Panc1 (cell line): Measurements from ENCODE around the gene GADL1.

Experiments
- CTCF ChIP-seq: fragments of 450-650 bp; IDR thresholded peaks from 2 replicates; pipeline ENCODE4 v1.5.1; 2017; ENCODE audit warnings: mild to moderate bottlenecking
- POLR2AphosphoS5 ChIP-seq: IDR thresholded peaks from 2 replicates; pipeline ENCODE4 v1.6.1; 2012; ENCODE audit warnings: mild to moderate bottlenecking, low read depth, low read length, moderate library complexity
- TF ChIP-seq, protein P1 (sequence below), 2 experiments: IDR thresholded peaks; 2 replicates each; pipeline ENCODE4 v1.6.1; 2011 to 2012; ENCODE audit warnings: low read depth in 2 of 2, control low read depth in 1 of 2, low read length in 1 of 2, mild to moderate bottlenecking in 1 of 2, moderate library complexity in 1 of 2; ENCODE audit not compliant: insufficient read depth in 1 of 2

GRCh38 chr3:30775040-30775439 lies 119.4 kb downstream of the GADL1 start:
- TF ChIP-seq CTCF, result no peak
- no peak for TF ChIP-seq POLR2AphosphoS5
- TF ChIP-seq, protein P1, sequence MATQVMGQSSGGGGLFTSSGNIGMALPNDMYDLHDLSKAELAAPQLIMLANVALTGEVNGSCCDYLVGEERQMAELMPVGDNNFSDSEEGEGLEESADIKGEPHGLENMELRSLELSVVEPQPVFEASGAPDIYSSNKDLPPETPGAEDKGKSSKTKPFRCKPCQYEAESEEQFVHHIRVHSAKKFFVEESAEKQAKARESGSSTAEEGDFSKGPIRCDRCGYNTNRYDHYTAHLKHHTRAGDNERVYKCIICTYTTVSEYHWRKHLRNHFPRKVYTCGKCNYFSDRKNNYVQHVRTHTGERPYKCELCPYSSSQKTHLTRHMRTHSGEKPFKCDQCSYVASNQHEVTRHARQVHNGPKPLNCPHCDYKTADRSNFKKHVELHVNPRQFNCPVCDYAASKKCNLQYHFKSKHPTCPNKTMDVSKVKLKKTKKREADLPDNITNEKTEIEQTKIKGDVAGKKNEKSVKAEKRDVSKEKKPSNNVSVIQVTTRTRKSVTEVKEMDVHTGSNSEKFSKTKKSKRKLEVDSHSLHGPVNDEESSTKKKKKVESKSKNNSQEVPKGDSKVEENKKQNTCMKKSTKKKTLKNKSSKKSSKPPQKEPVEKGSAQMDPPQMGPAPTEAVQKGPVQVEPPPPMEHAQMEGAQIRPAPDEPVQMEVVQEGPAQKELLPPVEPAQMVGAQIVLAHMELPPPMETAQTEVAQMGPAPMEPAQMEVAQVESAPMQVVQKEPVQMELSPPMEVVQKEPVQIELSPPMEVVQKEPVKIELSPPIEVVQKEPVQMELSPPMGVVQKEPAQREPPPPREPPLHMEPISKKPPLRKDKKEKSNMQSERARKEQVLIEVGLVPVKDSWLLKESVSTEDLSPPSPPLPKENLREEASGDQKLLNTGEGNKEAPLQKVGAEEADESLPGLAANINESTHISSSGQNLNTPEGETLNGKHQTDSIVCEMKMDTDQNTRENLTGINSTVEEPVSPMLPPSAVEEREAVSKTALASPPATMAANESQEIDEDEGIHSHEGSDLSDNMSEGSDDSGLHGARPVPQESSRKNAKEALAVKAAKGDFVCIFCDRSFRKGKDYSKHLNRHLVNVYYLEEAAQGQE (IDR thresholded peaks at IDR 0.05; ENCODE audit: insufficient read depth in 1 of 2, low read depth in 2 of 2, low read length in 1 of 2), result no peak
